HEK293 (cell line): ENCODE measurements around the gene DLG2.

ENCODE experiments used
- GLI2 ChIP-seq: fragments of 450-650 bp; formaldehyde crosslinking; IDR thresholded peaks from 2 replicates; pipeline ENCODE4; 2017; ENCODE audit warnings: missing biosample characterization, missing genetic modification characterization, low read depth, borderline replicate concordance
- HOXA7 ChIP-seq: sonication (generic); formaldehyde crosslinking; IDR thresholded peaks from 2 replicates; pipeline ENCODE4 v1.8.1; 2022; ENCODE audit warnings: missing genetic modification reagents, borderline replicate concordance
- KLF8 ChIP-seq: fragments of 450-650 bp; formaldehyde crosslinking; IDR thresholded peaks from 2 replicates; pipeline ENCODE4 v1.5.1; 2016; ENCODE audit warnings: missing biosample characterization, missing genetic modification characterization
- OVOL3 ChIP-seq: fragments of 450-650 bp; formaldehyde crosslinking; IDR thresholded peaks from 2 replicates; pipeline ENCODE4 v1.5.1; 2016; ENCODE audit warnings: missing biosample characterization, missing genetic modification characterization
- ZBTB7A ChIP-seq: fragments of 450-650 bp; formaldehyde crosslinking; IDR thresholded peaks from 2 replicates; pipeline ENCODE4 v1.5.1; 2016; ENCODE audit warnings: low read depth, missing biosample characterization, missing genetic modification characterization
- ZNF146 ChIP-seq: fragments of 450-650 bp; formaldehyde crosslinking; IDR thresholded peaks from 2 replicates; pipeline ENCODE4 v1.5.1; 2016; ENCODE audit warnings: missing biosample characterization, missing genetic modification characterization
- ZNF274 ChIP-seq, 2 experiments: fragments of 200-500 bp in 1 of 2; fragments of 450-650 bp in 1 of 2; sonication (Bioruptor generic) in 1 of 2; formaldehyde crosslinking in 1 of 2; IDR thresholded peaks; 2 replicates each; pipeline versions ENCODE4 v1.5.1 to v1.6.1; 2014 to 2016; ENCODE audit warnings: borderline replicate concordance in 1 of 2, inconsistent platforms in 1 of 2, low read length in 1 of 2, missing biosample characterization in 1 of 2, missing genetic modification characterization in 1 of 2
- ZNF558 ChIP-seq: fragments of 450-650 bp; formaldehyde crosslinking; IDR thresholded peaks from 2 replicates; pipeline ENCODE4 v1.5.1; 2016; ENCODE audit warnings: missing biosample characterization, missing genetic modification characterization
- ZNF623 ChIP-seq: fragments of 450-650 bp; formaldehyde crosslinking; IDR thresholded peaks from 2 replicates; pipeline ENCODE4 v1.5.1; 2016; ENCODE audit warnings: missing biosample characterization, missing genetic modification characterization
- ZNF76 ChIP-seq: fragments of 450-650 bp; formaldehyde crosslinking; IDR thresholded peaks from 2 replicates; pipeline ENCODE4; 2016; ENCODE audit warnings: low read depth, missing biosample characterization, missing genetic modification characterization, borderline replicate concordance
- TF ChIP-seq, protein P1 (sequence below): fragments of 450-650 bp; formaldehyde crosslinking; IDR thresholded peaks from 2 replicates; pipeline ENCODE4 v1.5.1; 2016; ENCODE audit warnings: missing biosample characterization, missing genetic modification characterization
- TF ChIP-seq, protein P2 (sequence below): fragments of 450-650 bp; formaldehyde crosslinking; IDR thresholded peaks from 2 replicates; pipeline ENCODE4 v1.5.1; 2016; ENCODE audit warnings: missing biosample characterization, missing genetic modification characterization
- TF ChIP-seq, protein P3 (sequence below): IDR thresholded peaks from 2 replicates; pipeline ENCODE4 v1.6.1; 2011; ENCODE audit warnings: mild to moderate bottlenecking, low read depth, low read length, borderline replicate concordance
- TF ChIP-seq, protein P4 (sequence below): fragments of 450-650 bp; formaldehyde crosslinking; IDR thresholded peaks from 2 replicates; pipeline ENCODE4 v1.5.1; 2016; ENCODE audit warnings: missing biosample characterization, missing genetic modification characterization

DNA sequence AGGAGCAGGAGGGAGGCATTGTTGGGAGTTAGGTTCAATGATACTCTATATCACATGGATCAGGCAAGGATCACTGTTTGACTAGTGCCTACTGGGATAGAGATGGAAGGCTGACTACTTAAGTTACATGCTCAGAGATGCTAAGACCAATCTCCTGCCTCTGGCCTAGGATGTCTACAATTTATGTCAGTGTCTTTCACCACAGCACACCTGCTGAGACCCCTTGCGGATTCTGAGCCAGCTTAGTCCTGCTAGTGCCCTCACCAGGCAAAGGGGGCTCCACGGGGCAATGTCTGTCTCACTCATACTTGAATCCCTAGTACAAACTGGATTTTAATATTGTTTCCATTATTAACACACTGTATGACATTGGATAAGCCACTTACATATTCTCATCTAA is 732.5 kb downstream of the DLG2 start:
- TF ChIP-seq, protein P1, sequence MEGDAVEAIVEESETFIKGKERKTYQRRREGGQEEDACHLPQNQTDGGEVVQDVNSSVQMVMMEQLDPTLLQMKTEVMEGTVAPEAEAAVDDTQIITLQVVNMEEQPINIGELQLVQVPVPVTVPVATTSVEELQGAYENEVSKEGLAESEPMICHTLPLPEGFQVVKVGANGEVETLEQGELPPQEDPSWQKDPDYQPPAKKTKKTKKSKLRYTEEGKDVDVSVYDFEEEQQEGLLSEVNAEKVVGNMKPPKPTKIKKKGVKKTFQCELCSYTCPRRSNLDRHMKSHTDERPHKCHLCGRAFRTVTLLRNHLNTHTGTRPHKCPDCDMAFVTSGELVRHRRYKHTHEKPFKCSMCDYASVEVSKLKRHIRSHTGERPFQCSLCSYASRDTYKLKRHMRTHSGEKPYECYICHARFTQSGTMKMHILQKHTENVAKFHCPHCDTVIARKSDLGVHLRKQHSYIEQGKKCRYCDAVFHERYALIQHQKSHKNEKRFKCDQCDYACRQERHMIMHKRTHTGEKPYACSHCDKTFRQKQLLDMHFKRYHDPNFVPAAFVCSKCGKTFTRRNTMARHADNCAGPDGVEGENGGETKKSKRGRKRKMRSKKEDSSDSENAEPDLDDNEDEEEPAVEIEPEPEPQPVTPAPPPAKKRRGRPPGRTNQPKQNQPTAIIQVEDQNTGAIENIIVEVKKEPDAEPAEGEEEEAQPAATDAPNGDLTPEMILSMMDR (tag by site-specific recombination): no peak
- TF ChIP-seq ZNF274 (IDR thresholded peaks at IDR 0.05; ENCODE audit: low read length) (no peak), ZNF274 (tag by site-specific recombination; IDR thresholded peaks at IDR 0.05; ENCODE audit: borderline replicate concordance) (no peak), GLI2 (tag by site-specific recombination) (no peak), ZNF146 (tag by site-specific recombination) (no peak), OVOL3 (tag by site-specific recombination) (no peak), ZBTB7A (tag by site-specific recombination) (no peak), HOXA7 (CRISPR knock-in tag) (no peak), ZNF623 (tag by site-specific recombination) (no peak), ZNF76 (tag by site-specific recombination) (no peak), KLF8 (no peak), ZNF558 (tag by site-specific recombination) (no peak)
- TF ChIP-seq, protein P2, sequence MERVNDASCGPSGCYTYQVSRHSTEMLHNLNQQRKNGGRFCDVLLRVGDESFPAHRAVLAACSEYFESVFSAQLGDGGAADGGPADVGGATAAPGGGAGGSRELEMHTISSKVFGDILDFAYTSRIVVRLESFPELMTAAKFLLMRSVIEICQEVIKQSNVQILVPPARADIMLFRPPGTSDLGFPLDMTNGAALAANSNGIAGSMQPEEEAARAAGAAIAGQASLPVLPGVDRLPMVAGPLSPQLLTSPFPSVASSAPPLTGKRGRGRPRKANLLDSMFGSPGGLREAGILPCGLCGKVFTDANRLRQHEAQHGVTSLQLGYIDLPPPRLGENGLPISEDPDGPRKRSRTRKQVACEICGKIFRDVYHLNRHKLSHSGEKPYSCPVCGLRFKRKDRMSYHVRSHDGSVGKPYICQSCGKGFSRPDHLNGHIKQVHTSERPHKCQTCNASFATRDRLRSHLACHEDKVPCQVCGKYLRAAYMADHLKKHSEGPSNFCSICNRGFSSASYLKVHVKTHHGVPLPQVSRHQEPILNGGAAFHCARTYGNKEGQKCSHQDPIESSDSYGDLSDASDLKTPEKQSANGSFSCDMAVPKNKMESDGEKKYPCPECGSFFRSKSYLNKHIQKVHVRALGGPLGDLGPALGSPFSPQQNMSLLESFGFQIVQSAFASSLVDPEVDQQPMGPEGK: no peak
- TF ChIP-seq, protein P3, sequence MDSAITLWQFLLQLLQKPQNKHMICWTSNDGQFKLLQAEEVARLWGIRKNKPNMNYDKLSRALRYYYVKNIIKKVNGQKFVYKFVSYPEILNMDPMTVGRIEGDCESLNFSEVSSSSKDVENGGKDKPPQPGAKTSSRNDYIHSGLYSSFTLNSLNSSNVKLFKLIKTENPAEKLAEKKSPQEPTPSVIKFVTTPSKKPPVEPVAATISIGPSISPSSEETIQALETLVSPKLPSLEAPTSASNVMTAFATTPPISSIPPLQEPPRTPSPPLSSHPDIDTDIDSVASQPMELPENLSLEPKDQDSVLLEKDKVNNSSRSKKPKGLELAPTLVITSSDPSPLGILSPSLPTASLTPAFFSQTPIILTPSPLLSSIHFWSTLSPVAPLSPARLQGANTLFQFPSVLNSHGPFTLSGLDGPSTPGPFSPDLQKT: no peak
- TF ChIP-seq, protein P4, sequence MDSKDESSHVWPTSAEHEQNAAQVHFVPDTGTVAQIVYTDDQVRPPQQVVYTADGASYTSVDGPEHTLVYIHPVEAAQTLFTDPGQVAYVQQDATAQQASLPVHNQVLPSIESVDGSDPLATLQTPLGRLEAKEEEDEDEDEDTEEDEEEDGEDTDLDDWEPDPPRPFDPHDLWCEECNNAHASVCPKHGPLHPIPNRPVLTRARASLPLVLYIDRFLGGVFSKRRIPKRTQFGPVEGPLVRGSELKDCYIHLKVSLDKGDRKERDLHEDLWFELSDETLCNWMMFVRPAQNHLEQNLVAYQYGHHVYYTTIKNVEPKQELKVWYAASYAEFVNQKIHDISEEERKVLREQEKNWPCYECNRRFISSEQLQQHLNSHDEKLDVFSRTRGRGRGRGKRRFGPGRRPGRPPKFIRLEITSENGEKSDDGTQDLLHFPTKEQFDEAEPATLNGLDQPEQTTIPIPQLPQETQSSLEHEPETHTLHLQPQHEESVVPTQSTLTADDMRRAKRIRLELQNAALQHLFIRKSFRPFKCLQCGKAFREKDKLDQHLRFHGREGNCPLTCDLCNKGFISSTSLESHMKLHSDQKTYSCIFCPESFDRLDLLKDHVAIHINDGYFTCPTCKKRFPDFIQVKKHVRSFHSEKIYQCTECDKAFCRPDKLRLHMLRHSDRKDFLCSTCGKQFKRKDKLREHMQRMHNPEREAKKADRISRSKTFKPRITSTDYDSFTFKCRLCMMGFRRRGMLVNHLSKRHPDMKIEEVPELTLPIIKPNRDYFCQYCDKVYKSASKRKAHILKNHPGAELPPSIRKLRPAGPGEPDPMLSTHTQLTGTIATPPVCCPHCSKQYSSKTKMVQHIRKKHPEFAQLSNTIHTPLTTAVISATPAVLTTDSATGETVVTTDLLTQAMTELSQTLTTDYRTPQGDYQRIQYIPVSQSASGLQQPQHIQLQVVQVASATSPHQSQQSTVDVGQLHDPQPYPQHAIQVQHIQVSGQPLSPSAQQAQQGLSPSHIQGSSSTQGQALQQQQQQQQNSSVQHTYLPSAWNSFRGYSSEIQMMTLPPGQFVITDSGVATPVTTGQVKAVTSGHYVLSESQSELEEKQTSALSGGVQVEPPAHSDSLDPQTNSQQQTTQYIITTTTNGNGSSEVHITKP (tag by site-specific recombination): no peak
